K562 (cell line): ENCODE results near the gene ZNF493.

Experiments used
- CTCF ChIP-seq, 3 experiments: IDR thresholded peaks in 2 of 3; conservative IDR thresholded peaks in 1 of 3; 2 replicates each; pipeline ENCODE4 v1.5.1; 2011 to 2012; ENCODE audit warnings: low read length in 3 of 3, mild to moderate bottlenecking in 3 of 3, control low read depth in 2 of 3, improper control_type of control experiment in 1 of 3, inconsistent platforms in 1 of 3, low read depth in 1 of 3, mixed read lengths in 1 of 3, moderate library complexity in 1 of 3; ENCODE audit not compliant: insufficient read depth in 2 of 3
- EP300 ChIP-seq: IDR thresholded peaks from 2 replicates; pipeline ENCODE4 v1.6.1; 2012; ENCODE audit warnings: low read length, improper control_type of control experiment
- EZH2 ChIP-seq: IDR thresholded peaks from 2 replicates; pipeline ENCODE4 v1.6.1; 2012; ENCODE audit warnings: low read depth, mild to moderate bottlenecking, inconsistent platforms, low read length, borderline replicate concordance
- MAX ChIP-seq: sonication (generic); formaldehyde crosslinking; IDR thresholded peaks from 2 replicates; pipeline ENCODE4 v1.9.0; 2022; ENCODE audit warnings: mild to moderate bottlenecking, missing genetic modification reagents
- NFXL1 ChIP-seq: fragments of 450-650 bp; formaldehyde crosslinking; IDR thresholded peaks from 2 replicates; pipeline ENCODE4 v1.4.0; 2021; ENCODE audit warnings: mild to moderate bottlenecking
- NFYB ChIP-seq: IDR thresholded peaks from 2 replicates; pipeline ENCODE4 v1.6.1; 2011; ENCODE audit warnings: mild to moderate bottlenecking, moderate library complexity; ENCODE audit not compliant: insufficient read length; ENCODE audit errors: extremely low read depth
- NR2C1 ChIP-seq, 2 experiments: fragments of 450-650 bp; IDR thresholded peaks; 2 replicates each; pipeline ENCODE4 v1.6.1; 2017; ENCODE audit warnings: mild to moderate bottlenecking in 2 of 2, antibody characterized with exemption in 1 of 2, inconsistent platforms in 1 of 2, missing compliant biosample characterization in 1 of 2, missing genetic modification characterization in 1 of 2
- POLR2AphosphoS2 ChIP-seq: IDR thresholded peaks from 2 replicates; pipeline ENCODE4 v1.6.1; 2012; ENCODE audit warnings: low read length, improper control_type of control experiment
- POLR2AphosphoS5 ChIP-seq: IDR thresholded peaks from 2 replicates; pipeline ENCODE4 v1.6.1; 2011; ENCODE audit warnings: mild to moderate bottlenecking, low read depth, low read length, moderate library complexity; ENCODE audit not compliant: control insufficient read depth, insufficient read depth
- PTTG1 ChIP-seq: fragments of 450-650 bp; IDR thresholded peaks from 2 replicates; pipeline ENCODE4 v1.6.1; 2016; ENCODE audit warnings: low read depth, mild to moderate bottlenecking, missing genetic modification characterization, missing compliant biosample characterization
- RAD21 ChIP-seq, 2 experiments: fragments of 250-450 bp in 1 of 2; fragments of 450-650 bp in 1 of 2; sonication (Bioruptor Pico) in 1 of 2; formaldehyde crosslinking in 1 of 2; IDR thresholded peaks in 1 of 2; conservative IDR thresholded peaks in 1 of 2; 2 replicates each; pipeline versions ENCODE4 v1.4.0 to v1.8.0; 2020 to 2022; ENCODE audit warnings: mild to moderate bottlenecking in 2 of 2, moderate library complexity in 1 of 2
- RNF2 ChIP-seq: sonication (generic); IDR thresholded peaks from 2 replicates; pipeline ENCODE4 v1.6.1; 2016
- SIRT6 ChIP-seq: IDR thresholded peaks from one replicate; pipeline ENCODE4 v1.6.1; 2012; ENCODE audit warnings: low read depth, mild to moderate bottlenecking, control low read depth, inconsistent platforms, low read length, moderate library complexity
- SRF ChIP-seq, 2 experiments: fragments of 250-450, 450-650 bp in 1 of 2; sonication (Bioruptor Pico) in 1 of 2; sonication (generic) in 1 of 2; formaldehyde crosslinking; IDR thresholded peaks; 2 replicates each; pipeline versions ENCODE4 v1.5.0 to v1.5.1; 2020 to 2022; ENCODE audit warnings: mild to moderate bottlenecking in 1 of 2, missing genetic modification reagents in 1 of 2

GRCh38 chr19:21358768-21359451 lies 38.0 kb upstream of the ZNF493 start, which contains the start of gene ZNF738:
- TF ChIP-seq CTCF (IDR thresholded peaks at IDR 0.05 in 2 of 3, conservative IDR thresholded peaks at IDR 0.05 in 1 of 3; ENCODE audit: insufficient read depth in 2 of 3, low read depth in 1 of 3, low read length in 3 of 3): no peak
- TF ChIP-seq EZH2: no peak
- no peak for TF ChIP-seq EP300
- TF ChIP-seq RAD21 (CRISPR knock-in tag; conservative IDR thresholded peaks at IDR 0.05 in 1 of 2, IDR thresholded peaks at IDR 0.05 in 1 of 2): no peak
- no peak for TF ChIP-seq POLR2AphosphoS2
- no peak for TF ChIP-seq SRF (CRISPR knock-in tag; IDR thresholded peaks at IDR 0.05)
- no peak for TF ChIP-seq RNF2
- no peak for TF ChIP-seq NFXL1 (CRISPR knock-in tag)
- no peak for TF ChIP-seq MAX (CRISPR knock-in tag)
- TF ChIP-seq NR2C1 (IDR thresholded peaks at IDR 0.05): no peak
- no peak for TF ChIP-seq NR2C1 (tag; IDR thresholded peaks at IDR 0.05)
- TF ChIP-seq PTTG1 (tag): no peak
- TF ChIP-seq NFYB: peak; percentile 93
- no peak for TF ChIP-seq SIRT6
- TF ChIP-seq POLR2AphosphoS5: no peak
